CD14-positive monocyte (primary cell): Measurements from ENCODE around the gene EGR1. TPM values are rescaled to one million over a fixed set of nuclear protein-coding genes. Genes with fewer than 3 reads are reported as not detected.

ENCODE experiments used
- DNase-seq, 3 donors: peaks; one replicate each; pipeline ENCODE4 v3.0.0-alpha.2; 2011 to 2022
- H2AFZ ChIP-seq: 2 replicates; pipeline ENCODE4 v1.6.0; 2012; ENCODE audit warnings: mild to moderate bottlenecking, low read depth, low read length, inconsistent platforms; ENCODE audit not compliant: insufficient read depth, poor library complexity, severe bottlenecking
- H3K27ac ChIP-seq, 2 donors: 1 replicate in 1 of 2; 2 replicates in 1 of 2; pipeline ENCODE4 v1.5.1; 2012 to 2013; ENCODE audit warnings: low read length in 2 of 2, control low read depth in 1 of 2, inconsistent platforms in 1 of 2, low read depth in 1 of 2, mild to moderate bottlenecking in 1 of 2
- H3K27me3 ChIP-seq, 2 donors: one replicate each; pipeline versions ENCODE4 v1.6.0 to v1.6.1; 2011 to 2013; ENCODE audit warnings: low read length in 2 of 2; ENCODE audit not compliant: control insufficient read depth in 2 of 2, insufficient read depth in 2 of 2
- H3K36me3 ChIP-seq, 2 donors: replicated peaks in 1 of 2; 1 replicate in 1 of 2; 2 replicates in 1 of 2; pipeline versions ENCODE4 v1.5.1 to v1.6.1; 2012 to 2013; ENCODE audit warnings: low read length in 2 of 2, control low read depth in 1 of 2, inconsistent platforms in 1 of 2, mild to moderate bottlenecking in 1 of 2; ENCODE audit not compliant: insufficient read depth in 2 of 2, control insufficient read depth in 1 of 2
- H3K4me1 ChIP-seq, 2 donors: 1 replicate in 1 of 2; 2 replicates in 1 of 2; pipeline versions ENCODE4 v1.5.1 to v1.6.1; 2012 to 2013; ENCODE audit warnings: low read length in 2 of 2, control low read depth in 1 of 2, inconsistent platforms in 1 of 2, mild to moderate bottlenecking in 1 of 2, moderate library complexity in 1 of 2; ENCODE audit not compliant: insufficient read depth in 2 of 2, control insufficient read depth in 1 of 2
- H3K4me2 ChIP-seq: replicated peaks from 2 replicates; pipeline ENCODE3; 2012; ENCODE audit warnings: low read length, moderate library complexity, mild to moderate bottlenecking; ENCODE audit not compliant: poor library complexity, severe bottlenecking; ENCODE audit errors: extremely low read depth
- H3K4me3 ChIP-seq, 3 experiments: fragments of 200-600 bp in 1 of 3; sonication (generic) in 1 of 3; replicated peaks in 1 of 3; 1 replicate in 2 of 3; 2 replicates in 1 of 3; pipeline ENCODE4 v1.5.1; 2011 to 2013; ENCODE audit warnings: low read length in 3 of 3, mild to moderate bottlenecking in 3 of 3, control low read depth in 2 of 3, low read depth in 2 of 3, inconsistent platforms in 1 of 3, moderate library complexity in 1 of 3
- H3K79me2 ChIP-seq: 2 replicates; pipeline ENCODE4 v1.6.0; 2012; ENCODE audit warnings: mild to moderate bottlenecking, control low read depth, inconsistent platforms, low read length, moderate library complexity; ENCODE audit not compliant: insufficient read depth
- H3K9ac ChIP-seq: 2 replicates; pipeline ENCODE4 v1.6.0; 2017; ENCODE audit warnings: low read length, mild to moderate bottlenecking; ENCODE audit not compliant: insufficient read depth, poor library complexity, severe bottlenecking
- H3K9me3 ChIP-seq, 2 donors: replicated peaks in 1 of 2; 1 replicate in 1 of 2; 2 replicates in 1 of 2; pipeline versions ENCODE4 v1.5.1 to v1.6.1; 2012 to 2013; ENCODE audit warnings: low read length in 2 of 2, control low read depth in 1 of 2; ENCODE audit not compliant: control insufficient read depth in 1 of 2, insufficient read depth in 1 of 2
- H4K20me1 ChIP-seq: 2 replicates; pipeline ENCODE4 v1.6.0; 2012; ENCODE audit warnings: mild to moderate bottlenecking, low read length, control low read depth, moderate library complexity; ENCODE audit not compliant: insufficient read depth
- H3K27ac Mint-ChIP-seq, 7 donors: one replicate each; pipeline ENCODE4 v1.8.0; 2020; ENCODE audit warnings: mild to moderate bottlenecking in 7 of 7, mixed read lengths in 7 of 7, moderate library complexity in 6 of 7, inconsistent platforms in 2 of 7
- H3K27me3 Mint-ChIP-seq, 3 donors: one replicate each; pipeline ENCODE4 v1.8.0; 2021 to 2022; ENCODE audit warnings: low read depth in 3 of 3, mild to moderate bottlenecking in 3 of 3, mixed read lengths in 3 of 3, moderate library complexity in 3 of 3, inconsistent platforms in 1 of 3
- H3K36me3 Mint-ChIP-seq, 2 donors: one replicate each; pipeline ENCODE4 v1.8.0; 2020; ENCODE audit warnings: mixed read lengths in 2 of 2, inconsistent platforms in 1 of 2, mild to moderate bottlenecking in 1 of 2
- H3K4me1 Mint-ChIP-seq: one replicate; pipeline ENCODE4 v1.8.0; 2020; ENCODE audit warnings: mild to moderate bottlenecking, mixed read lengths
- H3K4me3 Mint-ChIP-seq, 2 donors: one replicate each; pipeline ENCODE4 v1.8.0; 2020; ENCODE audit warnings: mild to moderate bottlenecking in 2 of 2, mixed read lengths in 2 of 2, moderate library complexity in 1 of 2
- H3K9me3 Mint-ChIP-seq, 7 donors: one replicate each; pipeline ENCODE4 v1.8.0; 2020 to 2022; ENCODE audit warnings: mixed read lengths in 7 of 7, mild to moderate bottlenecking in 6 of 7, moderate library complexity in 6 of 7, inconsistent platforms in 2 of 7
- CTCF ChIP-seq: fragments of 200-600 bp; IDR thresholded peaks from one replicate; pipeline ENCODE4 v1.8.0; 2022; ENCODE audit warnings: antibody characterized with exemption, mild to moderate bottlenecking
- WGBS: methylation state at CpG from one replicate; pipeline ENCODE4 v1.1.5; 2013; ENCODE audit warnings: missing lambda C conversion rate; ENCODE audit not compliant: insufficient coverage; 5-methylcytosine and 5-hydroxymethylcytosine counted together
- intact Hi-C, 2 donors: fragments of 100-400 bp; cut with micrococcal nuclease; formaldehyde crosslinking; loops; one replicate each; pipeline versions ENCODE4 v1.15.0 to v1.15.1; 2023
- polyA plus RNA-seq, 3 donors: library from polyadenylated mRNA; depleted of rRNA in 1 of 3; unstranded in 2 of 3; stranded (reverse) in 1 of 3; fragments of 300-500 nt in 2 of 3; fragments of >200 nt in 1 of 3; fragmentation: Illumina TruSeq in 2 of 3; gene quantifications; 1 replicate in 2 of 3; 2 replicates in 1 of 3; pipeline ENCODE4 v1.2.3, GENCODE V29; 2012 to 2021

EGR1 gene
- polyA plus RNA-seq, 3 donors, result 8.4 to 105 (median 16.9) TPM

- intact Hi-C loops, result no loop called here
- peaks cover 4 to 14% (median 6%) of the 10 kb centered on the region in 3 donors for H3K27me3 Mint-ChIP-seq
Measured at GRCh38 chr5:138454121-138454520, 11.2 kb upstream of the EGR1 start.

GRCh38 chr5:138455232-138455930, 9.9 kb upstream of the EGR1 start:
- Histone ChIP-seq H3K4me1 (peaks cover 18 to 20% of the 10 kb centered on the region in 2 donors), H3K4me2 (no peak overlapping the region), H4K20me1 (no peaks in the 10 kb centered on the region), H3K9me3 (no peaks in the 10 kb centered on the region), H2AFZ (no peak overlapping the region), H3K79me2 (no peaks in the 10 kb centered on the region), H3K4me3 (no peak overlapping the region), H3K9ac (no peak overlapping the region), H3K36me3 (no peaks in the 10 kb centered on the region), H3K27me3 (no peaks in the 10 kb centered on the region), H3K27ac (no peak overlapping the region)
- Mint-ChIP-seq H3K36me3 (peaks cover 0 to 7% of the 10 kb centered on the region in 2 donors), H3K4me3 (no peak overlapping the region), H3K9me3 (peaks cover 0 to 1% (median 0%) of the 10 kb centered on the region in 7 donors), H3K27ac (no peak overlapping the region), H3K27me3 (peaks cover 4 to 13% (median 7%) of the 10 kb centered on the region in 3 donors), H3K4me1 (peaks cover 23% of the 10 kb centered on the region)
- WGBS, result 94% methylated on average over 10 of the region's 11 CpGs
- TF ChIP-seq CTCF, result no peak
- no peak for DNase-seq
- intact Hi-C loops, result no loop called here

More at GRCh38 chr5:138454121-138454520, 11.2 kb upstream of the EGR1 start:
- WGBS, result 93% methylated on average over 3 of the region's 8 CpGs
- H3K27ac Mint-ChIP-seq, result no peak overlapping the region
- peaks cover 13 to 15% of the 10 kb centered on the region in 2 donors for H3K4me1 ChIP-seq
- H3K4me3 ChIP-seq, result no peak overlapping the region
- H3K36me3 Mint-ChIP-seq, result peaks cover 0 to 6% of the 10 kb centered on the region in 2 donors
- no peaks in the 10 kb centered on the region for H3K36me3 ChIP-seq
- peaks cover 20% of the 10 kb centered on the region for H3K4me1 Mint-ChIP-seq
- H2AFZ ChIP-seq, result no peak overlapping the region
- H3K27ac ChIP-seq, result no peak overlapping the region
- no peak for DNase-seq
- peaks cover 0 to 1% (median 0%) of the 10 kb centered on the region in 7 donors for H3K9me3 Mint-ChIP-seq
- H3K79me2 ChIP-seq, result no peaks in the 10 kb centered on the region
- no peaks in the 10 kb centered on the region for H3K9me3 ChIP-seq
- H4K20me1 ChIP-seq, result no peaks in the 10 kb centered on the region
- no peaks in the 10 kb centered on the region for H3K27me3 ChIP-seq
- no peak overlapping the region for H3K9ac ChIP-seq
- no peak overlapping the region for H3K4me3 Mint-ChIP-seq
- no peak for TF ChIP-seq CTCF
- H3K4me2 ChIP-seq, result no peak overlapping the region
